OCI-LY1 (cell line): ENCODE data around the gene RANGAP1.

Experiments
- H2AFZ ChIP-seq: fragments of 200-600 bp; sonication (generic), shearing (Covaris generic); 2 replicates; pipeline ENCODE4 v1.6.0; 2014; ENCODE audit warnings: antibody characterized with exemption, mild to moderate bottlenecking, low read length
- H3F3A ChIP-seq: fragments of 200-600 bp; sonication (generic), shearing (Covaris generic); 2 replicates; pipeline ENCODE4 v1.6.0; 2014; ENCODE audit warnings: mild to moderate bottlenecking, antibody characterized with exemption, low read length, moderate library complexity; ENCODE audit not compliant: insufficient read depth
- H3K27ac ChIP-seq: fragments of 200-600 bp; sonication (generic); 2 replicates; pipeline ENCODE4 v1.5.1; 2014; ENCODE audit warnings: low read length, mixed run types, mild to moderate bottlenecking, low read depth; ENCODE audit not compliant: poor library complexity, severe bottlenecking
- H3K27me3 ChIP-seq: fragments of 200-600 bp; sonication (generic); 2 replicates; pipeline ENCODE4 v1.6.0; 2014; ENCODE audit warnings: antibody characterized with exemption, mild to moderate bottlenecking, low read length, moderate library complexity; ENCODE audit not compliant: insufficient read depth
- H3K36me3 ChIP-seq: fragments of 200-600 bp; sonication (generic); 2 replicates; pipeline ENCODE4 v1.6.1; 2014; ENCODE audit warnings: mild to moderate bottlenecking, antibody characterized with exemption, low read length, moderate library complexity, mixed read lengths; ENCODE audit not compliant: insufficient read depth
- H3K4me1 ChIP-seq: fragments of 200-600 bp; sonication (generic); 2 replicates; pipeline ENCODE4 v1.5.1; 2014; ENCODE audit warnings: mild to moderate bottlenecking, low read length, moderate library complexity; ENCODE audit not compliant: insufficient read depth, severe bottlenecking
- H3K4me2 ChIP-seq: fragments of 200-600 bp; sonication (generic), shearing (Covaris generic); 2 replicates; pipeline ENCODE4 v1.6.1; 2014; ENCODE audit warnings: low read length
- H3K4me3 ChIP-seq: fragments of 200-600 bp; sonication (generic); 2 replicates; pipeline ENCODE4 v1.5.1; 2014; ENCODE audit warnings: low read length, low read depth, mild to moderate bottlenecking, mixed read lengths; ENCODE audit not compliant: poor library complexity, severe bottlenecking
- H3K79me2 ChIP-seq: fragments of 200-600 bp; shearing (Covaris generic); 2 replicates; pipeline ENCODE4 v1.6.1; 2016; ENCODE audit warnings: mixed run types, low read length, mixed read lengths; ENCODE audit not compliant: insufficient read depth
- H3K9ac ChIP-seq: fragments of 200-600 bp; sonication (generic), shearing (Covaris generic); 2 replicates; pipeline ENCODE4 v1.6.1; 2014; ENCODE audit warnings: mild to moderate bottlenecking, low read length, mixed read lengths
- H3K9me2 ChIP-seq: fragments of 200-600 bp; sonication (generic), shearing (Covaris generic); 2 replicates; pipeline ENCODE4 v1.6.1; 2014; ENCODE audit warnings: low read depth, mild to moderate bottlenecking, low read length, mixed read lengths
- H3K9me3 ChIP-seq: fragments of 200-600 bp; shearing (Covaris generic); 2 replicates; pipeline ENCODE4 v1.6.1; 2014; ENCODE audit warnings: low read length, mixed read lengths
- H4K20me1 ChIP-seq: fragments of 200-600 bp; sonication (generic), shearing (Covaris generic); 2 replicates; pipeline ENCODE4 v1.6.0; 2016; ENCODE audit warnings: mild to moderate bottlenecking, low read length; ENCODE audit not compliant: insufficient read depth
- CTCF ChIP-seq: fragments of 200-600 bp; sonication (generic), shearing (Covaris generic); IDR thresholded peaks from 2 replicates; pipeline ENCODE4 v1.5.1; 2017; ENCODE audit warnings: mild to moderate bottlenecking, antibody characterized with exemption, low read length, moderate library complexity, mixed read lengths
- EZH2 ChIP-seq: fragments of 200-600 bp; sonication (generic), shearing (Covaris generic); IDR thresholded peaks from 2 replicates; pipeline ENCODE4 v1.8.0; 2017; ENCODE audit warnings: borderline replicate concordance, mixed run types, mild to moderate bottlenecking, antibody characterized with exemption, low read length, moderate library complexity, mixed read lengths

Gene RANGAP1

GRCh38 chr22:41204066-41204465 lies 81.9 kb downstream of the RANGAP1 start:
- H3K9me2 ChIP-seq, result no peaks in the 10 kb centered on the region
- TF ChIP-seq CTCF, result no peak
- no peak for TF ChIP-seq EZH2
- H3K36me3 ChIP-seq, result no peaks in the 10 kb centered on the region; the same call in 1 of the 2 replicates
- no peak overlapping the region for H3K27ac ChIP-seq
- no peaks in the 10 kb centered on the region for H3K9me3 ChIP-seq
- no peaks in the 10 kb centered on the region for H3F3A ChIP-seq
- no peak overlapping the region for H3K4me2 ChIP-seq
- H4K20me1 ChIP-seq, result no peaks in the 10 kb centered on the region
- H3K27me3 ChIP-seq, result no peaks in the 10 kb centered on the region
- H3K9ac ChIP-seq, result no peak overlapping the region
- no peak overlapping the region for H3K4me3 ChIP-seq
- no peak overlapping the region for H2AFZ ChIP-seq
- peaks cover 5% of the 10 kb centered on the region for H3K79me2 ChIP-seq
- H3K4me1 ChIP-seq, result peaks cover 14% of the 10 kb centered on the region

- peaks cover 5% of the 10 kb centered on the region for H3K79me2 ChIP-seq
- no peak overlapping the region for H3K27ac ChIP-seq
- H3K27me3 ChIP-seq, result no peaks in the 10 kb centered on the region
- no peaks in the 10 kb centered on the region for H3F3A ChIP-seq
- no peak overlapping the region for H3K4me2 ChIP-seq
- no peak for TF ChIP-seq CTCF
- no peak overlapping the region for H2AFZ ChIP-seq
- H3K36me3 ChIP-seq, result no peaks in the 10 kb centered on the region
- no peaks in the 10 kb centered on the region for H4K20me1 ChIP-seq
- no peak overlapping the region for H3K9ac ChIP-seq
- peaks cover 19% of the 10 kb centered on the region for H3K4me1 ChIP-seq
- no peaks in the 10 kb centered on the region for H3K9me3 ChIP-seq
- H3K9me2 ChIP-seq, result no peaks in the 10 kb centered on the region
- H3K4me3 ChIP-seq, result no peak overlapping the region
These were observed 82.9 kb downstream of the RANGAP1 start for GRCh38 chr22:41203118-41203517.

- Histone ChIP-seq H4K20me1 (no peaks in the 10 kb centered on the region), H3K9ac (no peak overlapping the region), H3K9me2 (no peaks in the 10 kb centered on the region), H3K4me1 (peaks cover 23% of the 10 kb centered on the region), H3K4me2 (no peak overlapping the region), H3K36me3 (no peaks in the 10 kb centered on the region), H3K4me3 (no peak overlapping the region), H3K27ac (no peak overlapping the region), H2AFZ (no peak overlapping the region), H3F3A (no peaks in the 10 kb centered on the region), H3K27me3 (no peaks in the 10 kb centered on the region), H3K9me3 (no peaks in the 10 kb centered on the region), H3K79me2 (peaks cover 5% of the 10 kb centered on the region)
- TF ChIP-seq CTCF, result no peak
- TF ChIP-seq EZH2, result no peak
These were observed 84.8 kb downstream of the RANGAP1 start for GRCh38 chr22:41201141-41201540.
